HG02943 (cell line): ENCODE results near the gene GPATCH1.
"Not testable (repeated sequence)": the region's sequence is repeated elsewhere in the genome, so short reads cannot be mapped to it uniquely, and the experiment has no call there.

Experiments used
- ATAC-seq: cut with Tn5 transposase; IDR thresholded peaks from one replicate; pipeline ENCODE4 v1.9.1; 2021; ENCODE audit warnings: mild to moderate bottlenecking, low read depth, moderate library complexity; ENCODE audit not compliant: unreplicated experiment

The GPATCH1 gene

DNA sequence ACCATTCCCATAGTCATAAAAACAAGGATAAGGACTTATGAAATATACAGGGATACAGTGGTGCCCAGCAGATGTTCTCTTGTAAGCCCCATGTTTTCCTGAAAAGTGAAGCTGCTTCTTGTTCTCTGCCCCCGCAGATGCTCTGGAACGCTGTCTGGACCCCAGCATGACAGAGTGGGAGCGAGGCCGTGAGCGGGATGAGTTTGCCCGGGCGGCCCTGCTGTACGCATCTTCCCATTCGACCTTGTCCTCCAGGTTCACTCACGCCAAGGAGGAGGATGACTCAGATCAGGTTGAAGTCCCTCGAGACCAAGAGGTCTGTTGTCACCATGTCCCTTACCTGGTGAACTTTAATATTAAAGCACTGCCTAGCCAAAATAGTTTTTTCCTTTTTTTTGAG is 30.6 kb downstream of the GPATCH1 start:
- no peak for ATAC-seq

DNA sequence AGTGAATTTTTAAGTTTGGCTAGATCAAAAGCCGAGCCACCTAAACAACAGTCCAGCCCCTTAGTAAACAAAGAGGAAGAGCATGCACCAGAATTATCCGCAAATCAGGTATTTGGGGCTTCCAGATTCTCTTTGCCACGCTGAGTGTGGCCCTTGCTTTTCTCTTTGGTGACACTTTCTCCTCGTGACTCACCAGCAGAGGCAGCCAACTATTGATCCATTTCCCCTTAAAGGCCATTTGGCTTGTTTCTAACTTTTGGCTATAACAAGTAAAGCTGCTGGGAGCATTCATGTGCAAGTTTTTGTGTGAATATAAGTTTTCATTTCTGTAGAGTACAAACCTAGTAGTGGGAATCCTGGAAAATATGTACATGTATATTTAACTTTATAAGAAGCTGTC is 33.3 kb downstream of the GPATCH1 start:
- ATAC-seq: no peak

DNA sequence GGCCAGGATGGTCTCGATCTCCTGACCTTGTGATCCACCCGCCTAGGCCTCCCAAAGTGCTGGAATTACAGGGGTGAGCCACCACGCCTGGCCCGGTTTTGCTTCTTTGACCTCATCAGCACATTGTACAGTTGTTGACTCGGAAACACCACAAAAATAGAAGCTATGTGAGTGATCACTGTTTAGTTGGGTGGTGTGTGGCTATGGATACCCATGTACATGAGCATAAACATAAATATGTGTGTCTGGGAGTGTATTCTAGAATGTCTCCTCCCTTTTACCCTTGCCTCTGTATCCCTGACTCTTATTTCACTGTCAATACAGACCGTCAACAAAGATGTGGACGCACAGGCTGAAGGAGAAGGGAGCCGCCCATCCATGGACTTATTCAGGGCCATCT is 36.5 kb downstream of the GPATCH1 start:
- ATAC-seq: no peak

DNA sequence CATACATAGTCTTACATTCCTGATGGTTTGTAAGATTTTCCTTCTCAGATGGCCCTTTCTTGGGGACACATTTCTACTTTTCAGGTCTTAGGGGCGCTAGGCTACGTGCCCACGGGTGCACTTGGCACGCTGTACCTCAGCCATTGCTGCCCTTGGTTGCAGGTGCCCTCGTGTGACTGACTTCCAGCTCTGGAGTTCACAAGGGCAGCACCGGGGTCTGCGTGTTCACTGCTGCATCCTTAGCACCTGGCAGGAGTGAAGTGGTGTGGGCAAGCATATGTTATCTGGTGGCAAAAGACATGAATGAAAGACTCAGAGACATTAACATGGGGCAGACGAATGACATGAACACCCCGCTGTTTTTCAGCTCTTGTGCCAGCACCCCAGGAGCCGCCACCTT is 37.7 kb downstream of the GPATCH1 start:
- no peak for ATAC-seq

DNA sequence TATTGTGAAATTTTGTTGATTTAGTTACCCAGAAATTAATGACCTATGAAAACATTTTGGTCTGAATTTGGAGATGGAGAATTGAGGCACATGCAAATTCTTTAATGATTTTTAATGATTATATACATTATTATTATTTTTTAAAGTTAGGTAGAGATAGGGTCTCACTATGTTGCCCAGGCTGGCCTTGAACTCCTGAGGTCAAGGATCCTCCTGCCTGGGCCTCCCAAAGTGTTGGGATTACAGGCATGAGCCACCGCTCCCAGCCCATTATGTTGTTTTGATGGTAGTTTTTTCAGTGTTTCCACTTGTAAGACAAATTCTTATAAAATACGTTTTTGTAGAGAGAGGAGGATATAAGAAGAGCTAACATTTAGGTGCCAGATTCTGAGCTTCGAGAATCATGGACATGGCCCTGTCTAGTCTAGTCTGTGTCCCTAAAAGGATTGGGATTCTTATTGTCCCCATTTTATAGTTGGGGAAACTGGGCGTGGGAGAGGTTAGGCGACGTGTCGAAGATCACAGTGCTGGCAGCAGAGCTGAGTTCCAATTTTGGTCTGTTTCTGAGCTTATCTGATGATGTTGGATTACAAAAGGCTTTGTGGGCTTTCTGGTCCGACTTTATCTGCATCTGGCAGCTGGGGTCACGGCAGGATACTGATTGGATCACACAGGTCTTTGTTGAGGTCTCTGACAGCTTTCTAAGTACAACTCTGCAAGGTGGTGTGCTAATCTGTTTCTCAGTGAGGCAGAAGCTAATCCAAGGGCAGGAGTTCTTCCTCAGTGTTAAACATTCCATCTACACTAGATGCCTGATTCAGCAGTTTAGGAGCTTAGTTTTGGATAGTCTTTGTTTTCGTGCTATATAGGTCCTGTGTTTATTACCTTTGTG is 43.5 kb downstream of the GPATCH1 start:
- no peak for ATAC-seq

DNA sequence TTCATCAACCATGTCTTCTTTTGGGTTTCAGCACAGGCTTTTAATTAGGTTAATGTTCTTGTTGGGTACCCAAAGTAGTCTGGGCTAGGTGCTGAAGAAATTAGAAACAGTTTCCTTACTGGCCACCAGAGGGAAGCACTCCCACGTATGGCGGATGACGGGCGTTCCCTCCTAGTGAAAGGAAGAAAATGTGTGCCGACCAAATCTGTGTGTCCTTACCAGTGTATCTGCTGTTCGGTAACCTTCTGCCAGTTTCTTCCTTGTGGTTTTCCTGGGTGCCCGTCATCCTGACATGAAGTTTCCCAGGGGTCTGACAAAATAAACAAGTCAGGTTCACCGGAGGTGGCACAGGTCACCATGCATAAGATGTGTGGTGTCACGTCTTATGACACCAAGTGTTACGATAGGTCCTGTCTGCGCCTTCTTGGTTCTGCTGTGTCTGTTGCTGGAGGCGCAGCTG is 45.0 kb downstream of the GPATCH1 start:
- ATAC-seq: no peak

DNA sequence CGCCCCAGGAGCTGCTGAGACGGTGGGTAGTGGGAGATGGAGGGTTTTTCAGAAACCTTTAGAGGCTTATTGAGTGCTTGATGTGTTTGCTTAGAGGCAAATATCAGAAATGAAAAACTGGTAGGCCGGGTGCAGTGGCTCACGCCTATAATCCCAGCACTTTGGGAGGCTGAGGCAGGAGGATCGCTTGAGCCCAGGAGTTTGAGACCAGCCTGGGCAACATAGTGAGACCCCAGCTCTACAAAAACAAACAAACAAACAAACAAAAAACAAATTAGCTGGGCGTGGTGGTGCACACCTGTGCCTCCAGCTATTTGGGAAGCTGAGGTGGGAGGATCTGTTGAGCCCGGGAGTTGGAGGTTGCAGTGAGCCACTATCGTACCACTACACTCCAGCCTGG is 45.7 kb downstream of the GPATCH1 start:
- not testable (repeated sequence) for ATAC-seq

DNA sequence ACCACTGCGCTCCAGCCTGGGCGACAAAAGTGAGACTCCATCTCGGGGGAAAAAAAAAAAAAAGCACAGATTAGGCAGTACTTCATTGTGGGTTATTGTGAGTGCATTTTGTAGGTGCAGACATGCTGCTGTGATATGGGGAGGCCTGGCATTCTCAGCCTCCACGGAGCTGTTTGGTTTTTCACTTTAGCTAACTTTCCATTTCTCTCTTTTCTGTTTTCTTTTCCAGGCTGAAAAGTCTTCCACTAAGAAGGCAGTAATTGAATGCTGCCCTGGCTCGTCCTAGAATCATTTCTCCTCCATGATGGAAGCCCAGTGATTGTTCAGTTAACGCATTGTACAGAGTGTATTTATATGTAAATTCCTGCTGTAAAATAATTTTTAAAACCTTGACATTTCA is 48.9 kb downstream of the GPATCH1 start:
- no peak for ATAC-seq

DNA sequence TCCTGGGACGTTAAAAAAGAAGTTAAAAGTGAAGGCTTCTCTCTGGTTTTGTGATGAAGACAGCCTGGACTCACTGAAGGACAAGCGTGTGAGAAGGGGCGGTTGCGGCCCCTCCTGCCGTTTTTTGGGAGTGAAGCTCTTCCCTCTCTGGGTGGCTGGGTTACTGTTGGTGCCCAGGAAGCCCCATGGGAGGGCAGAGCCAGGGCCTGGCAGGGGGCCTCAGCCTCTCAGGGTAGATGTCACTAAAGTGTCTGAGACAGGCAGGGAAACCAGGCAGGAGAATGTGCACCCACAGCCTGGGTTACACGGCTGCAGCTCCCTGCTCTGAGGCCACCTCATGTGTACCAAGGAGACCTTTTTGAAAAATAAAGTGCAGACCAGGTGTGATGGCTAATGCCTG is 49.5 kb downstream of the GPATCH1 start:
- no peak for ATAC-seq

DNA sequence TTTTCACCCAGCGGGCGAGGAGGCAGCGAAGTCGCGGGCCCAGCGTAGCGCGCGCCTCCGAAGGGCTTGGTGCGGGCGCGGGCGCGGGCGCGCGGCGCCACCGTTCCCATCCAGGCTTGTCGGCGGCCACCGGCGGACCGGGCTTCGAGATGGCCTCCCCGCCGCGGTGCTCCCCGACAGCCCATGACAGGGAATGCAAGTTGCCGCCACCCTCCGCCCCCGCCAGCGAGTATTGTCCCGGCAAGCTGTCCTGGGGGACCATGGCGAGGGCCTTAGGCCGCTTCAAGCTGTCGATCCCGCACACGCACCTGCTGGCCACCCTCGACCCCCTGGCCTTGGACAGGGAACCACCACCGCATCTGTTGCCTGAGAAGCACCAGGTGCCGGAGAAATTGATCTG is 51.0 kb downstream of the GPATCH1 start, which contains the start of gene WDR88:
TSS of gene WDR88 (plus strand) at position 94 of the 400 bp plus-strand sequence. CDS start at position 150, 56 bp downstream.
- no peak for ATAC-seq

DNA sequence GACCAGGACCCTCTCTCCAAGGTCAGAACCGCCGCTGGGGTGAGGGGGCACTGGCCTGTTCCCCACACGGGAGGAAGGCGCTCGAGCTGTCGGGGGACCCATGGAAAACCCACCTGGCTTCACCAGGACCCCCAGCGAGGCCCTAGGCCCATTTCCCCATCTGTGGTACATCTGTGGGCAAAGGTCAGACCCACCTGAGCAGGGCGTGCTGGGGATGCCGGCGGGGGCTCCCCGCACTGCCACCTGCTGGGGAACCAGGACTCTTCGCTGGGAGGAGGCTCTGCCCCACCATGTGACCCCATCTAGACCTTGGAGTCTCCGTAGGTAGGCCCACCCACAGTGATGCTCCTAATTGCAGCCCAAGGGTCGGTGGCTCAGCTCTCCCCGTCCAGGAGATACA is 51.4 kb downstream of the GPATCH1 start:
- no peak for ATAC-seq

DNA sequence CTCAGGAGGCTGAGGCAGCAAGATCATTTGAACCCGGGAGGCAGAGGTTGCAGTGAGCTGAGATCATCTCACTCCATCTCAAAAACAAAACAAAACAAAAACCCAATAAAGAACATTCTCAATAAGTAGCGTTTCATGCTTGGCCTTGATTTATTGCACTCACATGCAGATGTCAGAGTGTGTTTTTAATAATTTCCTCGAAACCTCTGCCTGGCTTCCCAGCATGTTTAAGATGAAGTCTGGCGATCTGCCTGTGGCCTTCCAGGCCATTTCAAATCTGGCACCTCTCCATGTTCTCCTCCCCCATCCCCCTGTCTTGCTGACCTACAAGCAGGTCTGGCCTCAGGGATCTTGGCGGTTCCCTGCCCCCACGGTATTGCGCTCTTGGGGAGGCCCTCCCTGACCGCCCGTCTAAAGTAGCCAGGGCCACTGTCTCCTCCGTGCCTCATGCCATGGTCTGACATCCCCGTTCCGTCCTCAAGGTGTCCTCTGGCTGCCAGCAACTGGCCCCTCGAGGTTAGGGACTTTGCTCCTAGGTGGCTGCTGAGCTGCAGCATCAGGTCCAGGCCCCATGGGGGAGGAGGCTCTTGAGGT is 52.6 kb downstream of the GPATCH1 start:
- ATAC-seq: no peak

DNA sequence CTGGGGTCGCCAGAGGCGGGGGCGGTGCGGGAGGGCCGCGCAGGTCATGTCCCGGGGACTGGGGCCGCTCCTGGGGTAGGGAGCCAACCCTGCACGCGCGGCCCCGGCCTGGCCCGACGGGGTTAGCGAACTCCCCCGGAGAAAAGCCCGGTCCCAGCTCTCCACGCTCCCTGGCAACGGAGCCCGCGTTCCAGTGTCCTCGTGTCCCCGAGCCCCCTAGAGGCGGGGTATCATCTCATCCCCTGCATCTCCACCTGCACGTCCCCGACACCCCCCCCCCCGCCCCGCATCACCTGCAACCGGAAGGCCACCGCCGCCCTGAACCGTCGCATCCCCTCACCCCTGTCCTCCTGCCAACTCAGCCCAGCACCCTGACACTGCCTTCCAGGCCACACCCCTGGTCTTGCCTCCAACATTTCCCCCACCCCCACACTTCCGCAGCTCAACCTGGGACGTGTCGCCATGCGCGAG is 53.6 kb downstream of the GPATCH1 start:
- ATAC-seq: no peak

DNA sequence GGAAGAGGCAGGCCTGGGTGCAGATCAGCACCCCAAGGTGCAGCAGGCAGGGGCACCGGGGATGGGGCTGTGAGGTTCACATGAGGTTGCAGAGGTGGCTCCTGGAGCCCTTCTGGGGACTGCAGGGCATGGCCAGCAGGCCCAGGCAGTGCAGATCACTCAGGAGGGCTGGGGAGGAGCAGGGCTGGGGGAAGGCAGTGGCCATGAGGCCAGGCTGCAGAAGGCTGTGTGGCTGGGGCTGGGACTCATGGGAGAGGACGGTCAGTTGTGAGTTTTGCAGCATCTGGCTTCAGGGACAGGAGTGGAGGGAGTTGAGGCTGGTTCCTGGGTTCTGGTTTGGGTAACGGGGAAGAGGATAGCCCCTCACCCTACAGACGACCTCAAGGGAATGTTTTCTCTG is 58.2 kb downstream of the GPATCH1 start:
- no peak for ATAC-seq

DNA sequence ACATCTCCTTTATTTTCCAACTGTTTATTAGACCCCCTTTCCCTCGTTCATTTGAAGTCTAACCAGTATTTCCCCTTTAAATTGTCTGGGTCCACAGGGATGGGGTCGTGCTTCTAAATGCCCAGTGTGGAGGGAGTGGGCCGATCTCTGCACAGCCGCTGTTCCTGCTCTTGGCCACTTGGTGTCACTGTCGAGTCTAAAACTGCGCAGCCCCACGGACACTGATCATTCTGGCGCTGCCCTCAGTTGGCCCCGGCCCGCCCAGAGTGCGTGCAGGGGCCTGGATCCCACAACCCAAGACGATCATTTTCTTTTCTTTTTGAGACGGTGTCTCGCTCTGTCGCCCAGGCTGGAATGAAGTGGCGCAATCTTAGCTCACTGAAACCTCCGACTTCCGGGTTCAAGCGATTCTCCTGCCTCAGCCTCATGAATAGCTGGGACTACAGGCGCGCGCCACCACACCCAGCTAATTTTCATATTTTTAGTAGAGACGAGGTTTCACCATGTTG is 63.0 kb downstream of the GPATCH1 start:
- no peak for ATAC-seq

DNA sequence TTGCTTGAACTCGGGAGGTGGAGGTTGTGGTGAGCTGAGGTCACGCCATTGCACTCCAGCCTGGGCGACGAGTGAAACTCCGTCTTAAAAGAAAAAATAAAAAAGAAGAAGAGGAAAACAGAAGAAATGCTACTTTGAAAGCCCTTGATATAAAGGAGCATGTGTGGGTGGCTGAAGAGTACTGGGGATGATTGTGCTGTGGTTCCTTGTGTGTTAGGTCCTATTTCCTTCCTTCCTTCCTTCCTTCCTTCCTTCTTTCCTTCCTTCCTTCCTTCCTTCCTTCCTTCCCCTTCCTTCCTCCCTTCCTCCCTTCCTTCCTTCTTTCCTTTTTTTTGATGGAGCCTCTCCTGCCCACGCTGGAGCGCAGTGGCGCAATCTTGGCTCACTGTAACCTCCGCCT is 65.2 kb downstream of the GPATCH1 start:
- no peak for ATAC-seq

DNA sequence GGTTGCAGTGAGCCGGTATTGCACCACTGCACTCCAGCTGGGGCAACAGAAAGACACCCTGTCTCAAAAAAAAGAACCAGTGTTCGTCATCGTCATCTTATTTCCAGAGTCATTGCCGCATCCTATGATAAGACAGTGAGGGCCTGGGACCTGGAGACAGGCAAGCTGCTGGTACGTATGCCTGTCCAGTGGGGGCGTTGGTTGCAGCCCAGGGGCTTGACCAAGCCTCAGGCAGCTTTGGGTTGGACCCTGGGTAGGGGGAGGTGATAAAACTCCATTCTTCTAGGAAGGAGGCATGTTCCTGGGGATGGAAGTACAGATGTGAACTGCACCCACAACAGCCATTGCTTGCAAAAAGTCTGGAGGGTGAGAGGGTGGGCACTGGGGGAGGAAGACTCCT is 66.6 kb downstream of the GPATCH1 start:
- ATAC-seq: no peak

DNA sequence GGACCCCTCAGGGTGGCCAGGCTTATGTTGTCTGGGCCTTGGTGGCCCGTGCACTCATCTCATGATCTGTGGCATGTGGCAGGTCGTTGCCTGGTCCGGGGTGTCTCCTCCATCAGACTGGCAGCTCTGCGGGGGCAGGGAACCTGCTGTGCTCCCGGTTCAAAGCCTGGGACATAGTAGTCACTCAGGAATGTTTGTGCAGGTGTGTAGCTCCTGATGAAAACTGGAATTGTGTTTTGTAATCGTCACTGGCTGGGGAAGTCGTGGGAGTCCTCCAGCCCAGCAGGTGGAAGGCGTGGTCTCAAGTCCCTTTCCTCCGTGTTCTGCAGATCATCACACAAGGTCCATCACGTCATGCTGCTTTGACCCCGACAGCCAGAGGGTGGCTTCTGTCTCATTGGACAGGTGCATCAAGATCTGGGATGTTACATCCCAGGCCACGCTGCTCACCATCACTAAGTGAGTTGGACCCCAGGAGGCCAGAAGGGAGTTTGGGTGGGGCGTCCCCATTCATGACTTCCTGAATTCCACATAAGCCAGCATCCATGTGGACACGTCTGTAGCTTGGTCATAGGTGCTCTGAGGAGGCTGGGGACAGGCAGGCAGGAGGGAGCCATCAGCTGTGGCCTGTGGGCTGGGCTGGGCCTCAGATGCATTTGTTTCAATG is 70.0 kb downstream of the GPATCH1 start:
- no peak for ATAC-seq

DNA sequence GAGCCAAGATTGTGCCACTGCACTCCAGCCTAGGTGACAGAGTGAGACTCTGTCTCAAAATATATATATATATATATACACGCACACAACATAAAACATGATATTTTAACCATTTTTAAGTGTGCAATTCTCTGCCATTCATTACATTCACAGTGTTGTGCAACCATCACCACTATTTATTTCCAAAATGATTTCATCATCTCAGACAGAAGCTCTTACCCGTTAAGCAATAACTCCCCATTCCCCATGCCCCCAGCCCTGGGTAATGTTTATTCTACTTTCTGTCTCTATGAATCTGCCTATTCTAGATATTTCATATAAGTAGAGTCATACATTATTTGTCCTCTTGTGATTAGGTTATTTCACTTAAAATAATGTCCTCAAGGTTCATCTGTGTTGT is 71.2 kb downstream of the GPATCH1 start:
- no peak for ATAC-seq

DNA sequence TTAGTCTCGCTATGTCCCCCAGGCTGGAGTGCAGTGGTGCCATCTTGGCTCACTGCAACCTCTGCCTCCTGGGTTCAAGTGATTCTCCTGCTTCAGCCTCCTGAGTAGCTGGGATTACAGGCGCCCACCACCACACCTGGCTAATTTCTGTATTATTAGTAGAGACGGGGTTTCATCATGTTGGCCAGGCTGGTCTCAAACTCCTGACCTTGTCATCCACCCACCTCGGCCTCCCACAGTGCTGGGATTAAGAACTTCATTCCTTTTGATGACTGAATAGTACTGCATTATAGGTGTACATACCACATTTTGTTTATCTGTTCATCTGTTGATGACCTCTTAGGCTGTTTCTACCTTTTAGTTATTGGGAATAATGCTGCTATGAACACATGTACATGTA is 71.6 kb downstream of the GPATCH1 start:
- ATAC-seq: not testable (repeated sequence)

DNA sequence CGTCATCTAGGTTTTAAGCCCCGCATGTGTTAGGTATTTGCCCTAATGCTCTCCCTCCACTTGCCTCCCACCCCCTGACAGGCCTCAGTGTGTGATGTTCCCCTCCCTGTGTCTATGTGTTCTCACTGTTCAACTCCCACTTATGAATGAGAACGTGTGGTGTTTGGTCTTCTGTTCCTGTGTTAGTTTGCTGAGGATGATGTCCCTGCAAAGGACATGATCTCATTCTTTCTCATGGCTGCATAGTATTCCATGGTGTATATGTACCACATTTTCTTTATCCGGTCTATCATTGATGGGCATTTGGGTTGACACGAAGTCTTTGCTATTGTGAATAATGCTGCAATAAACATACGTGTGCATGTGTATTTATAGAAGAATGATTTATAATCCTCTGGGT is 73.3 kb downstream of the GPATCH1 start:
- not testable (repeated sequence) for ATAC-seq
